GM18868 (cell line): ENCODE measurements around the gene FBXO31.

Experiments
- ATAC-seq: cut with Tn5 transposase; IDR thresholded peaks from one replicate; pipeline ENCODE4 v1.9.1; 2021; ENCODE audit warnings: mild to moderate bottlenecking, moderate library complexity; ENCODE audit not compliant: unreplicated experiment

FBXO31 gene

DNA sequence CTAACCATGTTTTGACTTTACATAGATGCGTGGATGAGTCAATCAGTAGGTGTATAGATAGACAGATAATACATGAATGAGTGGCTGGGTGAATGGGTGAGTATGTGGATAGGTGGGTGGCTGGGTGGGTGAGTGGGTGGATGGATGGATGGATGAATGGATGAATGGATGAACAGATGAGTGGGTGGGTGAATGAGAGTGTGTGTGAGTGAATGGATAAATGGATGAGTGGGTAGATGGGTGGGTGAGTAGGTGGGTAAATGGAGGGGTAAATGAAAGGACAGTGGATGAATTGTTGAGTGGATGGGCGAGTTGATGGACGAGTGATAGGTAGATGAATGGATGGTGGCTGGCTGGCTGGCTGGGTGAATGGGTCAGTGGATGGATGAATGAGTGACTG lies 89.6 kb downstream of the FBXO31 start:
- no peak for ATAC-seq

DNA sequence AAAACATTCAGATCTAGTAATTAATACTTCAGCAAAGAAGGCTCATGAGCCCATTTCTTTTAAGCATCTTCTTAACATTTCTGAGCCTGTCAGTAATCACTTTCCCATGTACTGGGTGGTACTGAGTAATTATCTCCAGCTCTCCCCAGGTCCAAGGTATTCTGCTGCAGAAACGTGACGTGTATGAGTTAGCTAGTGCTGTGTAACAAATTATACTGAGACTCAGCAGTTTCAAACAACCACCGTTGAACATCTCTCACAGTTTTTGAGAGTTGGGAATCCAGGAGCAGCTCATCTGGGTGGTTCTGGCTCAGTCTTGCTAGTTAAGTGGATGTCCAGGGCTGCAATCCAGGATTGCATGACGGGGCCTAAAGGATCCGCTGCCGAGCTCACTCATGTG lies 91.6 kb downstream of the FBXO31 start:
- ATAC-seq: no peak

DNA sequence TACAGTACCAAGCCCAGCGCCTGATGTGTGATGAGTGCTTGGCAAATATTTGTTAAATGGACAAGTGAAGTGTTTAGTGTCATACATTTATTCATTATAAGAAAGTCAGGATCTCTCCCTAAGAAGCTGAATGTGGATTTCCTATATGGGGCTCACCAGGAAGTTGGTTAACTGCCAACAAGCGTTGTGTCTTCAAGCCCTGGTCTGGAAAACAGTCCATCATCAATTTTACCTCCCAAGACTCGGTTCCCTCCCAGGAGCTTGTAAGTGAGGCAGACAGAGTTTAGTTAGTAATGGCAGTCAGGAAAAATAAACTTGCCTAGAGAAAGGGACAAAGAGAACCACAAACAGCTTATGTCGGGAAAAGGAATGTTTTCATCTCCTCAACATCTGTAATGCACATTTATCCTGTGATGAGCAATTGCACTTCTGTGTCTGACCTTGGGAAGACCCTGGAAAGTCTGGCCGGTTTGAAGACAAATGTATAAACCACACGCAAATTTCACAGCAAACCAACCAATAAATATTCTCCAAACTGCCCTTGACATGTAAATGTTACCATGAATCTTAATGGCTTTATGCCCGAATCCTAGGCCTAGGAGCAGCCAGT lies 94.7 kb downstream of the FBXO31 start:
- no peak for ATAC-seq

DNA sequence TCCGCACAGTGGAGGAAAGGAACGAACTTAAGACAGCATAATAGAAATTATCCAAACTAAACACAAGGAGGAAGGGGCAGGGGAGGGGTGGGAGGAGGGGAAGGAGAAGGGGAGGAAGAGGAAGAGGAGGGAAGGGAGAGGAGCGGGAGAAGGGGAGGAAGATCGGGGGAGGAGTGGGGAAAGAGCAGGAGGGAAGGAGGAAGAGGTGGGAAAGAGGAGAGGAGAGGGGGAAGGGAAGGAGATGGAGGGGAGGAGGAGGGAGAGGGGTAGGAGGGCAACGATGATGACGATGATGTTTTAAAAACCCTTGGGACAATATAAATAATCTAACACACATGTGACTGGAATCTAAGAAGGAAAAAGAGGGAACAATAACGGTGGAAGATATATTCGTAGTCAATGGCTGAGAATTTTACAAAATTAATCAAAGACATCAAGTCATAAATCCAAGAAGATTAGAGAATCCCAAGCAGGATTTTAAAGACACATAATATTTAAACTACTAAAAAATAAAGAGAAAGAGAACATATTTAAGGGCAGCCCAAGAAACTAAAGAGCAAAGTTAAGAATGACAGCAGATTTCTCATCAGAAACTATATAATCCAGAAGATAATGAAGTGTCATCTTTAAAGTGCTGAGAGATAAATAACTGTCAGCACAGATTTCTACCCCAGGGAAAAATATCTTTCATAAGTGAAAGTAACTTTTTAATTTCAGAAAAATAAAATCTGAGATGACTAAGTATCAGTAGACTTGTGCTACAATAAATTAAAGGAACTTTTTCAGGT lies 96.5 kb downstream of the FBXO31 start:
- ATAC-seq: no peak

DNA sequence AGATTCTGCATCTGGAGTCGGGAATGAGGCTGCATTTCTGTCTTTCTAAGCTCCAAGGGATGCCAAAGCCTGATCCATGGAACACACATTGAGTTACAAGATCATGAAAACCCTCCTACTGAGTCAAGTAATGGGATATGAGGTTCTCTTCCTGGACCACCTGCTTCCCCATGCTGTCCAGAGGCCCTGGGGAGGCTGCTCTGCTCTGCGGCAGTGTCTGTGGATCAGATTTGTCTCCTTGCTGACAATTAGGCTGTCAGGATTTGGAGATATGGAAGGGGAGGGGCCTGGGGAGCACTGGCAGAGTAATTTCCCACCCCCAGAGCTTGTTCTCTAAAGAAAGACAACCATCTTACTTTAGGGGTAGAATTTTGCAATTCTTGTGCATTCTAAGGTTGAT lies 99.4 kb downstream of the FBXO31 start:
- ATAC-seq: no peak

DNA sequence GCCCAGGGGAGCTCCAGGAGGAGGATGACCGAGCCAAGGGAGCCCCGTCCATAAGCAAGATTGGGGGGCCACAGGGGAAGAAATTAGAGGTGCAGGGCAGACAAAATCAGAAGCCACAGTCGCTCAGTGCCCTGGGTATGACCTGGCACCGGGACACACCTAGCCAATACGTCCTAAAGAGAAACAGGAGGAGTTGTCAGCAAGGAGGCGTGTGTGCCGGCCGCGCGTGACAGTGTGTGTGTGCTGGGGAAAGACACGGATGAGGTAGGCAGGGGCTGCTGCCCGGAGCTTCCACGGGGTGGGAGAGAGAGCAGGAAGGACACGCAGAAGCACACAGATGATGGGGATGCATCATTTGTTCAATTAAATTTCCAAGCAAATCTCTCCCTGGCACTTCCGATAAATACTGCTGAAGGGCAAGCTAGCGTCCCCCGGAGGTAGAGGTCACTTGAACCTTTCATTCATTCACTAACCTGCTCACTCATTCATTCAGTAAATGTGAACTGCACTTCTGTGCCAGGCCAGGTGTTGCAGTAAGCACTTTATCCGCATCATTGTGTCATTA lies 104.4 kb downstream of the FBXO31 start:
- ATAC-seq: no peak

DNA sequence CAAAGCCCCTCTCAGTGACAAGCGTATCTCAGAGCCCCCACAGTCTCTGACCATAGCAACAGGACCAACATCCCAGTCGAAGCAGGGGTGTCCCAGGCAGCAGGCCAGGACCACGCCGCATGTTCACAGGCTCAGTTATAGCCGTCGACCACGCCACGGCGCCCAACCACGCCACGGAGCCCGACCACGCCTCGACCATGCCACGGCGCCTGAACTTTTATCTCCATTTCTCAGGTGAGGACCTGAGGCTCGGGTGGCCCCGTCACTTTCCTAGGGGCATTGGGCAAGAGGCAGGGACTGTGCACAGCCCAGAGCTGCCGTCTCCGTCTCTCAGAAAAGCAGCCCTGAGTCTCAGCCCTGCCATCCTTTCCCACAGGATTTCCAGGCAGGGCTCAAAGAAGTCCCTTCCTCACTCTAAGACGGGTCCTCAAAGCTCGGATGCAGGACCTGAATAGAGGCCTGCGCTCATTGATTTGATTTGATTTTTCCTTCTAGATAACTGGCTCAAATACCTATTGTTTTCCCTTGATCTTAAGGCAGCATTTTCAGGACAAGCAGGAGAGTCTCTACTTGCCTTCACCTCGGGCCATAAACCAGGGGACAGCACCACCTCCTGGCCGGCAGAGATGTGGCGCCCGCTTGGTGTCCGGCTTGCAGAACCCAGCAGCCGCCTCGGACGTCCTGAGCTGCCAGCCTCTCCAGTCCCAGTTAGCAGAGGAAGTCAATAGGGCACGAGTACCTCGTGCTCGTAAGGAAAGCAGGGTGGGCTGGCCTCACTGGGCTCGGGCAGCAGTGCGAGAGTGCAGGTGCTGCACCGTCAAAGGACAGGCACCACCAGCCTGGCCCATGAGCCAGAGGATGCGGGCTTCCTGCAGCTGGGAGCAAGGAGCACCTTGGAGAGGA lies 105.1 kb downstream of the FBXO31 start:
- ATAC-seq: no peak
